ENCODE results near the gene ATP11A. TPM values are rescaled to one million over a fixed set of nuclear protein-coding genes. Genes with fewer than 3 reads are reported as not detected.

Gene ATP11A
- total and polyA plus RNA-seq, 7 donors, result 0.69 to 22.9 (median 9.6) TPM

DNA sequence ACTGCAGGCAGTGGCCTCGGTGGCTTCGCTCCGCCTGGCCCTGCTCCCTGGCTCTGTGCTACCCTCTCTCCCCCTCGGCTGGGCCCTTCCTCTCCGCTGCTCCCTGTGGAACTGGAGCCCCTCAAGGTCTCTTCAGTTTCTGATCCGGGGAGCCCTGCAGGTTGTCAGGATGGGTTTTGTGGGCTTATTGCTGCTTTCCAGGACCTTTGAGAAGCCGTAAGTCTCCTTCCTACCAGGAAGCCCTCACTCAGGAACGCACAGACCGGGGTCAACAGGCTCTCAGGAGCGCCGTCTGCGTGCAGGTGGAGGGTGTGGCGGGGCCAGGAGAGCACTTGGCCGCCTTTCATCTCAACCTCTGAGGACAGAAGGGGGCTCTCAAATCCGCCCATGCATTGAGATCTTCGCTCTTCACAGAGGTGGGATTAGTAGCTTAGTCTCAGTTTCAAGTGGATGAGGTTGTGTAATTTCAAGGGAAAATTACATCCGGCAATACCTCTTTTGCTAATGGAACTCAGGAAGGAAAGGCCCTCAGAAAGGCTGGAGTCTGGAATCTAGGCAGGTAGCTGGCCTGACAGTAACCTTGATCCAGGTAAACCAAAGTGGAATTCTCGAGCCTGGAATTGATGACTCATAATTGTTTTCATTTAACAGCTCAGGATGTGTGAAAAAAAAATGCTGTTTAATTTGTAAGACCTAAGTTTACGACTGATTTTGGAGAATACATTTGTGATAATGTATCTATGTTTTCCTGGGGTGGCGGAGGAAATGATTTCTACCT, 102.0 kb downstream of the ATP11A start:
- Histone ChIP-seq H3K36me3 (peaks cover 0 to 6% (median 0%) of the 10 kb centered on the region in 4 donors), H3K4me3 (no peak overlapping the region), H3K4me1 (no peaks in the 10 kb centered on the region), H3K27ac (no peak overlapping the region), H3K27me3 (no peaks in the 10 kb centered on the region), H3K9me3 (no peaks in the 10 kb centered on the region)
- intact Hi-C loops (cut with DNase I), result no loop called here
- 87 to 89% methylated on average over 20 of the region's 20 CpGs for WGBS, 2 donors
- TF ChIP-seq POLR2A (IDR thresholded peaks at IDR 0.05) (no peak), EP300 (IDR thresholded peaks at IDR 0.05) (no peak), POLR2AphosphoS5 (IDR thresholded peaks at IDR 0.05) (no peak)
- TF ChIP-seq, protein P1, sequence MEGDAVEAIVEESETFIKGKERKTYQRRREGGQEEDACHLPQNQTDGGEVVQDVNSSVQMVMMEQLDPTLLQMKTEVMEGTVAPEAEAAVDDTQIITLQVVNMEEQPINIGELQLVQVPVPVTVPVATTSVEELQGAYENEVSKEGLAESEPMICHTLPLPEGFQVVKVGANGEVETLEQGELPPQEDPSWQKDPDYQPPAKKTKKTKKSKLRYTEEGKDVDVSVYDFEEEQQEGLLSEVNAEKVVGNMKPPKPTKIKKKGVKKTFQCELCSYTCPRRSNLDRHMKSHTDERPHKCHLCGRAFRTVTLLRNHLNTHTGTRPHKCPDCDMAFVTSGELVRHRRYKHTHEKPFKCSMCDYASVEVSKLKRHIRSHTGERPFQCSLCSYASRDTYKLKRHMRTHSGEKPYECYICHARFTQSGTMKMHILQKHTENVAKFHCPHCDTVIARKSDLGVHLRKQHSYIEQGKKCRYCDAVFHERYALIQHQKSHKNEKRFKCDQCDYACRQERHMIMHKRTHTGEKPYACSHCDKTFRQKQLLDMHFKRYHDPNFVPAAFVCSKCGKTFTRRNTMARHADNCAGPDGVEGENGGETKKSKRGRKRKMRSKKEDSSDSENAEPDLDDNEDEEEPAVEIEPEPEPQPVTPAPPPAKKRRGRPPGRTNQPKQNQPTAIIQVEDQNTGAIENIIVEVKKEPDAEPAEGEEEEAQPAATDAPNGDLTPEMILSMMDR (IDR thresholded peaks at IDR 0.05), result no peak
- DNase-seq, result no peak

GRCh38 chr13:112792511-112792910, 102.7 kb downstream of the ATP11A start:
- intact Hi-C loops (cut with DNase I), result no loop called here
- no peaks in the 10 kb centered on the region for H3K4me1 ChIP-seq
- no peaks in the 10 kb centered on the region for H3K27me3 ChIP-seq
- H3K27ac ChIP-seq, result no peak overlapping the region
- 64 to 89% methylated on average over 6 of the region's 6 CpGs for WGBS, 2 donors
- TF ChIP-seq EP300 (IDR thresholded peaks at IDR 0.05) (no peak), POLR2AphosphoS5 (IDR thresholded peaks at IDR 0.05) (no peak), POLR2A (IDR thresholded peaks at IDR 0.05) (no peak)
- TF ChIP-seq, protein P1 (IDR thresholded peaks at IDR 0.05), result no peak
- H3K36me3 ChIP-seq, result peaks cover 0 to 6% (median 0%) of the 10 kb centered on the region in 4 donors
- H3K9me3 ChIP-seq, result no peaks in the 10 kb centered on the region
- no peak for DNase-seq
- no peak overlapping the region for H3K4me3 ChIP-seq

GRCh38 chr13:112793545-112794445, 104.0 kb downstream of the ATP11A start:
- TF ChIP-seq, protein P1 (IDR thresholded peaks at IDR 0.05), result no peak
- TF ChIP-seq POLR2A (IDR thresholded peaks at IDR 0.05) (no peak), EP300 (IDR thresholded peaks at IDR 0.05) (no peak), POLR2AphosphoS5 (IDR thresholded peaks at IDR 0.05) (no peak)
- intact Hi-C loops (cut with DNase I), result no loop called here
- peaks cover 0 to 6% (median 0%) of the 10 kb centered on the region in 4 donors for H3K36me3 ChIP-seq

GRCh38 chr13:112795277-112795676, 105.4 kb downstream of the ATP11A start:
- Histone ChIP-seq H3K27me3 (no peaks in the 10 kb centered on the region), H3K36me3 (no peaks in the 10 kb centered on the region), H3K4me3 (no peak overlapping the region), H3K4me1 (no peaks in the 10 kb centered on the region), H3K27ac (no peak overlapping the region), H3K9me3 (no peaks in the 10 kb centered on the region)
- WGBS, 2 donors, result 84 to 86% methylated on average over 4 of the region's 4 CpGs
- DNase-seq, result no peak
- TF ChIP-seq POLR2AphosphoS5 (IDR thresholded peaks at IDR 0.05) (no peak), EP300 (IDR thresholded peaks at IDR 0.05) (no peak), POLR2A (IDR thresholded peaks at IDR 0.05) (no peak)
- TF ChIP-seq, protein P1 (IDR thresholded peaks at IDR 0.05), result no peak
- intact Hi-C loops (cut with DNase I), result no loop called here

More at GRCh38 chr13:112793545-112794445, 104.0 kb downstream of the ATP11A start:
- Histone ChIP-seq H3K27ac (no peak overlapping the region), H3K4me3 (no peak overlapping the region), H3K27me3 (no peaks in the 10 kb centered on the region), H3K9me3 (no peaks in the 10 kb centered on the region), H3K4me1 (no peaks in the 10 kb centered on the region)
- WGBS, 2 donors, result 96 to 97% methylated on average over 26 of the region's 26 CpGs
- DNase-seq, result no peak

All from sigmoid colon (tissue), 7 donors.